Cerebellar nuclear complex (tissue), 1 donor: ENCODE results near the gene KCNIP4.
"Not testable (repeated sequence)": the region's sequence is repeated elsewhere in the genome, so short reads cannot be mapped to it uniquely, and the experiment has no call there.

Experiments
- DNase-seq, 2 experiments: peaks; one replicate each; lab custom pipeline; 2025; lab: John Stamatoyannopoulos, UW

Gene KCNIP4

DNA sequence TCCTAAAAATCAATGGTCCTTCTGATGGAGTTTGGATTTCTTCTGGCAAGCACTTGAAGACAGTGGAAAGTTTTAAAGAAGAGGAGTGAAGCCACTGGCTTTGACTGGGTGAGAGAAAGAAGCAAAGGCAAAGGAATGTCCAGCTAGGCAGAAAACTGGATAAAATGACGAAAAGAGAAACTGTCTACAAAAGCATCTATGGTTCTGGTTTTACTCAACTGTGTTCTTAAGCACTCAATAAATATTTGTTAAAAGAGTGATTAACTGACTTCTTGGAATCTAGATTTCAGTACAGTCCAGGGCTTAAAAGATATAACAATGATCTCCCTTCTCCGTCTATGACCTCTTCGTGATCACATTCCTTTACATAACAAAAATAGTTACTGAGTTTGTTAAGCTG is 1195.9 kb downstream of the KCNIP4 start:
- DNase-seq: no peak

DNA sequence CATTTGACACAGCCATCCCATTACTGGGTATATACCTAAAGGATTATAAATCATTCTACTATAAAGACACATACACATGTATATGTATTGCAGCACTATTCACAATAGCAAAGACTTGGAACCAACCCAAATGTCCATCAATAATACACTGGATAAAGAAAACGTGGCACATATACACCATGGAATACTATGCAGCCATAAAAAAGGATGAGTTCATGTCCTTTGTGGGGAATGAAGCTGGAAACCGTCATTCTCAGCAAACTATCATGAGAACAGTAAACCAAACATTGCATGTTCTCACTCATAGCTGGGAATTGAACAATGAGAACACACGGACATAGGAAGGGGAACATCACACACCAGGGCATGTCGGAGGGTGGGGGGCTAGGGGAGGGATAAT is 1202.6 kb downstream of the KCNIP4 start:
- DNase-seq: not testable (repeated sequence)

DNA sequence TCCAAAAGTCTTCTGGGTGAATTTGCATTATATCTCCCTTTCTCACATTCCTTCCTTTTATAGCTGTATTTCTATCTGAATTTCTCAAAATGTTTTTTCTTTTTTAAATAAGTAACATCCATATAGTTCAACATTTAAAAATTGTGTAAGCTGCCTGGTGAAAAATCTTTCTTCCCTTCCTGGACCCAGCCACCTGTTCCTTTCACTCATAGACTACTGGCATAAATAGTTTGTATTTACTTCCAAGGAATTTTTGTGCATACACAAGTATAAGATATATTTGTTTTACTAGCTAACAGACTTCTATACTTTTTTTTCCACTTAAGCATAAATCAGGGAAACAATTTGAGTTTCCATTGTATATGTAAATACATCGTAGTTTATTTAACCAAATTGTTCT is 1212.6 kb downstream of the KCNIP4 start:
- no peak for DNase-seq

DNA sequence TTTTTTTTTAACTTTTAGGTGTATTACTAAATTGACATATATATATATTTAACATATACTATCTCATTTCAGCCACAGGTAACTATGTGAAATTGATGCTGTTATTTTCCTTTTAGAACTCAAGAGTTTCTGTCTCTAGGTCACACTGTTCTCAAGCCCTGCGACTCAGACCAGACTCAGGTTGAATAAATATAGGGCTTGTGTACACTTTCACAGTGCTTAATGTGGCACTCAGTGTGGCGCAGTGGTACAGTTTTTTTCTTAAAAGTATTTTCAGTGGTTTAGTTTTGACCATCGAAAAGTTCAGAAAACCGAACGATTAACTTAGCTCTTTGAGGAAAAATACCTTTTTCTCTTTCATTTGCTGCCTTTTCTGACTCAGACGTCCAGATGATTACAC is 1223.7 kb downstream of the KCNIP4 start:
- DNase-seq: no peak

DNA sequence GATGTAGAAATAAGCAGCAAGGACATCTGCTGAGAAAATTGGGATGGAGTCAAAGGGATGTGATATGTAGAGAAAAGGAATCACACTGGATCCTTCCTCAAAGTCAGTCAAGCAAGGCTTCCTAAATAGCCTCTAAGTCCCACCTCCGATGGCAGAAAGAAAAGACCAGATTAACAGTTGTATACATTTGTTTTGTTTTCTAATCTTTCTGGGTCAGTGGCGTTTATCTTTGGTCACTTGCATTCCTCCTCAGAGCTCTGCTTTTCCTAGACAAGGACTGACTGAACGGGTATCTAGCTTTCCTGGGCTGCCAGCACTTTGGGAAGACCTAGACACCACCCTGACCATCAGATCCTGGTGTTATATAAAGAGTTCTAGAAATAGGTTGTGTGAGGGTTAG is 1225.1 kb downstream of the KCNIP4 start:
- DNase-seq: no peak

DNA sequence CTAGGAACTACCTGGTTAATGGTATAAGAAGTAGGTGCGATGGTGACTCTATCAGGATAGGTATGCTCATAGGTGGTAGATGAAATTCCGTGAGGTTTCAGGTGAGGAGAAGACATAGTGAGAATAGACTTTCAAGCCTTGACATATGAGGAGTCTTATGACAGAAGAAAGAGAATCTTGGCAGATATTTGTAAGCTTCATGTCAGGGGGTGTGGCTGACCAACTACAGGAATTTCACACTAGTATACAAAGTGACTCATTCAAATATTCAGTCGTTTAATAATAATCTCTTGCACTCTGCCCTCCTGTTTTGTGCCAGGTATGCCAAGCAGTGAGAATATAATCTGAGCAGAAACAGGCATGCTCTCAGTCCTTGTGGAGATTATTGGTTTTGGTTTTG is 1225.6 kb downstream of the KCNIP4 start:
- no peak for DNase-seq

DNA sequence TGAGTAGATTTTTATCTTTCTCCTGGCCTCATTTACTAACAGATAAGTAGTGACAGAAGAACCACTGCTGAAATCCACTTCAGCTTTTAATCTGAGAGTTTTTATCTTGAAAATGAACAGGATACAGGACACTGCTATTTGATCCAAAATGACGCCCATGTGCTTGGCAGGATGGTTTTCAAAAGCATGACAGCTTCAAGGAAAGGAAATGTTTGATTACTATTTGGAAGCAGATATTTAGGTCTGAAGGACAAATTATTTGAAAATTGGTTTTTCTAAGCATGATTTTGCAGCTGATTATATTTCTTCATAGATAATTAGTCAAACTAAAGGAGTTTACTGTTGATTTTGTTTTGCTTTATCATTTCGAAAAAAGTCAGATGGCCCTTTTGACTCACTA is 1237.2 kb downstream of the KCNIP4 start:
- DNase-seq: no peak

DNA sequence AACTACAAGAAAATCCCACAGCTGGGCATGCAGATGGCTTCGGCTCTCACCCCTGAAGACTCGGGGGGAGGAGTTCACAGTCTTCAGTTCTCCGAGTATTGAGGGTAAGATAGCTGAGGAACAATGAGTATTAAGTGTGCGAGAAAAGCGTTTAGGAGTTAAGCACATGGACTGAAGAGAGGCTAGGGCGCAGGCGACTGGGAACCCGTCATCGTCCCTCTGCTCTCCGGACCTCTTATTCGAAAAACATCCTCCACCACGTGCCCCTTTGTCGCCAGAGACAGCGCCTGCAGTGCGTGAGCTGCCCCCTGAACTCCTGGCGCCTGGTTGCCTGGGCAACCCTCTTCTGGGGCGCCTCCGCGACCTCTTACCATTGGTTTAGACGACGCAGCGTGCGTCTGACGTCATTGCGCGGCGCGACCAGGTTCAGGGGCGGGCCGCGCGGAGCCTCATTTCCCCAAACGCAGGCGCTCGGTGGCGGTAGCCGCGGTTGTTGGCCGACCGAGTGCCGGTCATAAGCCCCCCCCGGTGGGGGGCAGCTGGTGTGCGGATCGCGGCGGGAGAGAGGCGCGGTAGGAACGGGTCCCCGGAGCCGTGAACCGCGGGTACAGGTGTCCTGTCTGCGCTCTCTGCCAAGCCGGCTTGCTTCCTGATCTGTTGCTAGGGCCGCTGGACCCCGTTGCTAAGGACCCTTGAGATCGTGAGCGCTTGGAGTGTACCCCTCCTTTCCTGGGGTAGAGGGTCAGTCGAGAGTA is 1248.4 kb downstream of the KCNIP4 start, which contains the start of gene PACRGL:
PACRGL (plus strand) TSS at position 452 of the 755 bp plus-strand sequence. CDS start 4,024 bp downstream, outside the sequence.
- peak; percentile 50 to 76 for DNase-seq

DNA sequence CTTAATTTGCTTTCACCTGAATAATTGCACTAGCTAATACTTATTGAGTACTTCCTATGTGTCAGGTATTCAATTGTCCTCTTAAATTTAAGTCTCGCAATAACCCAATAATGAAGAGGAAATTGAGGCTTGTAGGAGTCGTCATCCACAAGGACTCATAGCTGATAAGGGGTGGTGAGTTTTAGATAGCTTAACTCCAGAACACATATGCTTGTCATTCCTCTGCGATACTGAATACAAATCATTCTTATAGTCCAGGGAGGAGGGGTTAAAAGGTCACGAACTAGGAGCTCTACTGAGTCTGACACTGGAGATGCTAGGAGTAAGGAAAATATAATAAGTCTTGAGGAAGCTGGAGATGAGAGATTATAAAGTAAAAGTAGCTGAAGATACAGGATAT is 1249.8 kb downstream of the KCNIP4 start:
- DNase-seq: no peak

DNA sequence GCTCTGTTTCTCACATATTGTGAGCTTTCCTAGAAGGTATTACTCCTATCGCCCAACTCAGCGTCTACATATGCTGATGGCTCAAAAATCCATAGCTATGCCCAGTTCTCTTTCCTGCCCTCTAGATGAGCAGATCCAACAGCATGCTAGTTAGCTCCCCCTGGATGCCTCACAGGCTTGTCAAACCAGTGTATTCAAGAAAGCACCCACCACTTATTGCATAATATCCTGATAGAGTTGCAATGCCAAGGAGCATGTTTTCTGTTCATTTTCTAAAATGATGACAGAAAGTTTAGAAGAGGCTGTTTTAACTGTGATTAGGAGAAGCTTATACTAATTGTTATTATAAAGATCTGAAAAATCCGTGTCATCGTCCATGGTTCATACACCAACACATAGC is 1250.2 kb downstream of the KCNIP4 start:
- no peak for DNase-seq

DNA sequence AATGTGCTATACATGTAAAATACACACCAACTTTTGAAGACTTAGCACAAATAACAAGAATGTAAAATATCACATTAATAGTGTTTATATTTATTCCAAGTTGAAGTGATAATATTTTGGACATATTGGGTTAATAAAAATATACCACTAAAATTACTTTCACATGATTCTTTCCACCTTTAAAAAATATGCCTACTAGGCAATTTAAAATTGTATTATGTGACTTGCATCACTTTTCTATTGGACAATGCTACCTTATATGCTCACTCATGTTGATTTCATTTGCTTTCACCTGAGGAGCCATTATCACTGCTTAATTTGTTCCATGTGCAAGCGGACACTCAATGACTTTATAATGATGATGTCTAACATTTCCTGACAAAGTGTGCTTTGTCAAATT is 1251.8 kb downstream of the KCNIP4 start:
- DNase-seq: no peak

DNA sequence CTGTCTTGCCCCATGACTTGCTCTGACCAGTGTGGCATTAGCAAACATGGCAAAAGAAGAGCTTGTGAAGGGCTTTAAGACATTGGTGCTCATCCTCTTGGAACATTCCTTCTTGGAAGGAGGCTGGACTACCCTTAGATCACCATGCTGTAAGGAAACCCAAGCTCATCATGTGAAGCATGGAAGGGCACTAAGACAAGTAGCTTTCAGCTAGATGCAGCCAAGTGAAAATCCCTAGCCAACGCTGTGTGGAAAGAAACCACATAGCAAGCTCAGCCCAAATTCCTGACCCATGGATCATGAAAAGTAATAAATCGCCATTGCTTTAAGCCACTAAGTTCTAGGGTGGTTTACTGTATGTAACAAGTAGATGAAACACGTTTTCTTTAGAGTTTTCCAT is 1260.7 kb downstream of the KCNIP4 start:
- DNase-seq: no peak

DNA sequence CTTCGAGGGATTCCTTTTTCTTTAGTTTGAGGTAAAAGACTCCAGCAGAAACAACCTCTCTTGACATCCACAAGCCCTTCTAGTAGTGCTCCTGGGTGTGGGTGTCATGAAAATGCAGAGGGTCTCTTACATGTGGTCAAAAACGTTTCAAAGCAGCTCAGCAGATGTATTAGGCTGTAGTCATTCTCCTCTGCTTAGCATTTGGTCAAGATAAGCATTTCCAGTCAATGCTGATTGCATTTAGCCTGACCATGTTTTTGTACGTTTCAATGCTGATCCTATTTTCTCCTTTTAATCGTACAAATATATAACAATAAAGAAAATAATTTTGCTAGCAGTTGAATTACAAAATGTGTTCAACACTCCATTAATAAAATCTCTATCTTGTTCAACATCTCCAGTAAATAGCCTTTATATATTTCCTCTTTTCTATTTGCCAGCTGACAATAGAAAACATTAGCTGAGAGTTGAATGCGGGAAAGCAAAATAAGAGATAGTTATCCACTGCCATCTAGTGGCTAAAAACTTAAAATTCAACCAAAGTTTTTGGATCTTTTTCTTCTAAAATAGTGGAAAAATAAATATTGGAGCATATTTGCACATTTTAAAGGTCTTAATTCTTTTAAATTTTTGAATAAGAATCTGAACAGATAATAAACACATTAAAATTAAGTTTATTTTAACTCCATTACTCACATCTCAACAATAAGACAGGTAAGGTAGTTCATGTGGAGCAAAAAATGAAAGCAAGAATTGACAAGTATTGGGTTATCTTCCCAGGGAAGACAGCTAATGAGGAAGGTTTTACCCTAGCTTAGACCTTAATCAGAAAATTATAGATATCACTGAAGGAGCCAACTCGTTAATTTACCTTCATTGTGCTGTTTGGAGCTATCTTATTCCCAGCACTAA is 1263.5 kb downstream of the KCNIP4 start:
- no peak for DNase-seq

DNA sequence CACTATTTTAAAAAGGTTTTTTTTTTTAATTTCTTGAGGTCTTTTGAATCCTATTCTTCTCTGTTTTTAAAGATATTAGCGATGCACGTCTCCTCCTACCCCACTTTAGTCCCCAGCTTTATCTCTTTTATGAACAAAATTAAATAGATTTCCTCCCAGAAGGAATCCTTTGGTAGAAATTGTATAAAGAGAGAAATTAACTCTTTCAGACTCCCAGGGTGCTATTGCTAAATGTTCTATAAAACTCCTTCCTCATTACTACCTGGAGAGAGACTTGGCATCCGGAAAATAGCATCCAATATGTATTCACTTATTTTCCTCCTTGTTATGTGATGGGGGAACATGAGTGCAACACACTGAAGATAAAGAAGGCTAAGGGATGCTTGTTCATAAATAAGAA is 1264.8 kb downstream of the KCNIP4 start:
- DNase-seq: no peak

DNA sequence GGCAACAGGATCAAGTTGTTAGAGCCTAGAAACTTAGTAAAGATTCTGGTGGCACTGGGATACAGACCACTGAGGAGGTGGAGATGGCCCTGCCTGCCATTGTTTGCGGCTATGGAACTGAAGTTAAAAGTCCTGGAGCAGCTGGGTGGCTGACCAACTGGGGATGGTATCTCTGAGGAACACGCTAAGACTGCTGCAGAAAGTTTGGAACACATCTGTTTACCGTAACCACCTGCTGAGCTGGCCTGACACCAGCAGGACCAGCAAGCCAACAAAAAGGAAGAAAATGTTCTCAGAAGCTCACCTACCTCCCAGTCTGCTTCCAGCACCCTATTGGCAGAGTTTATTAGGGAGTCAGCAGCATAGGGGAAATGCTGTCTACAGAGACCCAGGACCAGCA is 1265.7 kb downstream of the KCNIP4 start:
- DNase-seq: no peak

DNA sequence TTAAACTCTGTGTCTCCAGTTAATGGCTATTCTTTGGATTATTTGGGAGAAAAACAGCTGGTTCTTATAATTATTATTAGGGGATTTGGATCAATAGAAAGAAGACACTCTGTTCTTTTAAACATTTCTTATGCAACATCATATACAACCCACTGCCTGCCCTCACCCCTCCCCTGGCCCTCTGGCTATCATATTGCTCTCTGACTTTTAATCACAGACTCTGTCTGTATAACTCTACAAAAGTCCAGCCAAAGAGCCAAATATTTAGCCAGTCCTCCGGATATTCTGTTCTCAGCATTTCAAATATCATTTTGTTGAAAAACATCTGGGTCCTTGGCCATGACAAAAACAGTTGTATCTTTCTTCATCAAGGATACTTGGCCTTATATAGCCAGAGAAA is 1267.3 kb downstream of the KCNIP4 start:
- DNase-seq: no peak

DNA sequence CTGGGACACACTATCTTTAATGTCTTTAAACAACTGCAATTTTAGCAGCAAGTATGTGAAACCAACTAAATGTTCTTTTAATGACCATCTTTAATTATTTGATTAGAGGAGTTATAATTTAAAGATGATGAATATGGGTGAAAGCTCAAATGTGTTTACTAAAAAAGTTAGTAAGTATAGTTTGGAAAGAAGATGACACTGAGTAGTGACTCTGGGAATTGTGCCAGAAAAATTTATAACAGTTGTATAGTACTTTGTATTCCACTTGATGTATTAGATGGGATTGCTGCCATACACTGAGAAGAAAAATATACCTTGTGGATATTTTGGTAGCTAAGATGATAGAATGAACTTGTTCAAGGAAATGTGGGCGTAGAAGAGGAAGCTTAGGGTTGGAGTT is 1267.8 kb downstream of the KCNIP4 start:
- no peak for DNase-seq

DNA sequence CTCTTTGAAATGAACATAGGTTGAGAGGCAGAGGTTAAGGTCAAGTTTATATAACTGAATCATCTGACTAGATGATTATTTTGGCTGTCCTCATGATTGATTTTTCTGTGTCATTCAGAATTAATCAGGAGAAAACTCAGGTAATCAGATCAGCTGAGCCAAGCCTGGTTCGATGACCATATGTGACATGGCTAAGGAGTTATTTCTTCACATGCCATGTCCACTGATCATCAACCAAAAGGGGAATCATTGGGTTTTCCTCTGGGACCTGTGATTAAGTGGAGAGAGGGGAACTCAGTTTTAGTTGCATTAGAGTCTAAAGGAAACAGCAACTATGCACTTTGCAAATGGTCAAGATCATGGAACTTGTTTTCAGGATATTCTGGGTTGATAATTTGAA is 1268.6 kb downstream of the KCNIP4 start:
- no peak for DNase-seq
